22Rv1 (cell line): Measurements from ENCODE around the gene RPS6KA1.

Source experiments
- ZFX ChIP-seq: fragments of 450-650 bp; IDR thresholded peaks from 2 replicates; pipeline ENCODE4 v1.6.1; 2017; ENCODE audit warnings: antibody characterized with exemption, borderline replicate concordance
- TF ChIP-seq, protein P1 (sequence below): fragments of 450-650 bp; IDR thresholded peaks from 2 replicates; pipeline ENCODE4 v1.5.1; 2017; ENCODE audit warnings: mild to moderate bottlenecking

DNA sequence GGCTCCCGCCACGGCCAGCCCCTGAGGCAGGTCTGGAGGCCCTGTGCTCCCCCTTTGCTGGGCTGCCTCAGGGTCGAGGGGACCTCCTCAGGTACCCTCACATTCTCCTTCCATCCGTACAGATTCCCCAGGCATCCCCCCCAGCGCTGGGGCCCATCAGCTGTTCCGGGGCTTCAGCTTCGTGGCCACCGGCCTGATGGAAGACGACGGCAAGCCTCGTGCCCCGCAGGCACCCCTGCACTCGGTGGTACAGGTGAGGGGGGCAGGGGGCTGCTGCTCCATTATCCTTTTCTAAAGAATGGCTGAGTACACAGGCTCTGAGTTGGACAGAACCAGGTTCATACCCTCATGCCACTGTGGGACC is 29.1 kb downstream of the RPS6KA1 start:
- TF ChIP-seq, protein P1, sequence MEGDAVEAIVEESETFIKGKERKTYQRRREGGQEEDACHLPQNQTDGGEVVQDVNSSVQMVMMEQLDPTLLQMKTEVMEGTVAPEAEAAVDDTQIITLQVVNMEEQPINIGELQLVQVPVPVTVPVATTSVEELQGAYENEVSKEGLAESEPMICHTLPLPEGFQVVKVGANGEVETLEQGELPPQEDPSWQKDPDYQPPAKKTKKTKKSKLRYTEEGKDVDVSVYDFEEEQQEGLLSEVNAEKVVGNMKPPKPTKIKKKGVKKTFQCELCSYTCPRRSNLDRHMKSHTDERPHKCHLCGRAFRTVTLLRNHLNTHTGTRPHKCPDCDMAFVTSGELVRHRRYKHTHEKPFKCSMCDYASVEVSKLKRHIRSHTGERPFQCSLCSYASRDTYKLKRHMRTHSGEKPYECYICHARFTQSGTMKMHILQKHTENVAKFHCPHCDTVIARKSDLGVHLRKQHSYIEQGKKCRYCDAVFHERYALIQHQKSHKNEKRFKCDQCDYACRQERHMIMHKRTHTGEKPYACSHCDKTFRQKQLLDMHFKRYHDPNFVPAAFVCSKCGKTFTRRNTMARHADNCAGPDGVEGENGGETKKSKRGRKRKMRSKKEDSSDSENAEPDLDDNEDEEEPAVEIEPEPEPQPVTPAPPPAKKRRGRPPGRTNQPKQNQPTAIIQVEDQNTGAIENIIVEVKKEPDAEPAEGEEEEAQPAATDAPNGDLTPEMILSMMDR = no peak
- no peak for TF ChIP-seq ZFX
